Gastroesophageal sphincter (tissue), 3 donors: ENCODE data around the gene EFL1.

Experiments used
- CTCF ChIP-seq, 4 experiments: fragments of 200-600 bp in 2 of 4; fragments of 450-650 bp in 2 of 4; sonication (generic) in 1 of 4; IDR thresholded peaks; one replicate each; pipeline ENCODE4 v1.5.1; 2017 to 2019; ENCODE audit warnings: antibody characterized with exemption in 4 of 4, mild to moderate bottlenecking in 2 of 4, moderate library complexity in 2 of 4
- EP300 ChIP-seq: sonication (generic); formaldehyde crosslinking; IDR thresholded peaks from one replicate; pipeline ENCODE4 v1.6.1; 2017; ENCODE audit warnings: antibody characterized with exemption, mild to moderate bottlenecking
- POLR2A ChIP-seq, 2 donors: fragments of 450-650 bp; IDR thresholded peaks; one replicate each; pipeline ENCODE4 v1.6.1; 2017; ENCODE audit warnings: antibody characterized with exemption in 2 of 2, mild to moderate bottlenecking in 2 of 2, moderate library complexity in 1 of 2
- POLR2AphosphoS5 ChIP-seq: sonication (generic); formaldehyde crosslinking; IDR thresholded peaks from one replicate; pipeline ENCODE4 v1.6.1; 2017; ENCODE audit warnings: antibody characterized with exemption

DNA sequence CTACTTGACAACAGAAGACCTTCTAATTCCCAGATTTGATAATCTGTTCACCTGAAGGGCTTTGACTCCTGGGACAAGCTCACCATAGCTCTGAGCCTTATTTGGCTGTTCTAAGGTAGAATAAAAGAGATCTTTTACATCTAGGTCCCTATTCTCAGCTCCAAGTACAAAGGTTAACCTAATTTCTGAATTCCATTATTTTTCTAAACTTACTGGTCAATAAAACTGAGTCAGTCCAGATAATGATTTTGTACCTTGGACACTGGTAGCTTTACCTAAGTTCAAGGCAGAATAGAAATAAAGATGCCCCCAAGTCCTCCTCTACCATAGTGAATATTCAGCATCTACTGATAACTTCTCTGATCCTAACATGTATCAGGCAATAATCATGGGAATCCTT lies 135.0 kb downstream of the EFL1 start:
- no peak for TF ChIP-seq CTCF (IDR thresholded peaks at IDR 0.05)
- TF ChIP-seq POLR2A (IDR thresholded peaks at IDR 0.05): no peak
- TF ChIP-seq POLR2AphosphoS5: no peak
- TF ChIP-seq EP300: no peak
